ENCODE data around the gene USP3.
A peak's percentile ranks its signal among the peaks of the same experiment; 100 is the strongest.

Gene USP3

GRCh38 chr15:63490345-63491034, 13.9 kb upstream of the USP3 start:
- no peak for TF ChIP-seq CTCF (IDR thresholded peaks at IDR 0.05)
- Histone ChIP-seq H3K27ac (peak overlapping the region; percentile 99), H3K4me3 (ENCODE audit: low read depth in 1 of 2, low read length in 1 of 2) (peak overlapping the region; percentile 80 to 93)

GRCh38 chr15:63491116-63491827, 13.1 kb upstream of the USP3 start:
- TF ChIP-seq CTCF (IDR thresholded peaks at IDR 0.05) = no peak
- H3K9me3 ChIP-seq = no peaks in the 10 kb centered on the region
- peak overlapping the region; percentile 99 for H3K27ac ChIP-seq
- peak overlapping the region; percentile 80 to 93 for H3K4me3 ChIP-seq (ENCODE audit: low read depth in 1 of 2, low read length in 1 of 2)
- H3K27me3 ChIP-seq = no peaks in the 10 kb centered on the region
- peaks cover 13% of the 10 kb centered on the region for H3K36me3 ChIP-seq
- peaks cover 95 to 100% of the 10 kb centered on the region in 2 experiments for H3K4me1 ChIP-seq (ENCODE audit: control insufficient read depth in 1 of 2, insufficient read depth in 1 of 2, low read depth in 1 of 2, low read length in 1 of 2)

More at GRCh38 chr15:63490345-63491034, 13.9 kb upstream of the USP3 start:
- peaks cover 13% of the 10 kb centered on the region for H3K36me3 ChIP-seq
- H3K27me3 ChIP-seq = no peaks in the 10 kb centered on the region
- peaks cover 97 to 100% of the 10 kb centered on the region in 2 experiments for H3K4me1 ChIP-seq (ENCODE audit: control insufficient read depth in 1 of 2, insufficient read depth in 1 of 2, low read depth in 1 of 2, low read length in 1 of 2)
- H3K9me3 ChIP-seq = no peaks in the 10 kb centered on the region

GRCh38 chr15:63491979-63492378, 12.4 kb upstream of the USP3 start:
- Histone ChIP-seq H3K4me3 (ENCODE audit: low read depth in 1 of 2, low read length in 1 of 2) (peak overlapping the region; percentile 80 to 93), H3K9me3 (no peaks in the 10 kb centered on the region), H3K36me3 (peaks cover 13% of the 10 kb centered on the region), H3K27ac (peak overlapping the region; percentile 99), H3K27me3 (no peaks in the 10 kb centered on the region), H3K4me1 (ENCODE audit: control insufficient read depth in 1 of 2, insufficient read depth in 1 of 2, low read depth in 1 of 2, low read length in 1 of 2) (peaks cover 88 to 100% of the 10 kb centered on the region in 2 experiments)
- TF ChIP-seq CTCF (IDR thresholded peaks at IDR 0.05) = no peak

GRCh38 chr15:63492541-63493077, 11.8 kb upstream of the USP3 start:
- peaks cover 81 to 100% of the 10 kb centered on the region in 2 experiments for H3K4me1 ChIP-seq (ENCODE audit: control insufficient read depth in 1 of 2, insufficient read depth in 1 of 2, low read depth in 1 of 2, low read length in 1 of 2)
- TF ChIP-seq CTCF (IDR thresholded peaks at IDR 0.05) = no peak
- H3K27ac ChIP-seq = peak overlapping the region; percentile 99
- peaks cover 13% of the 10 kb centered on the region for H3K36me3 ChIP-seq
- H3K4me3 ChIP-seq (ENCODE audit: low read depth in 1 of 2, low read length in 1 of 2) = peak overlapping the region; percentile 80 to 93
- H3K27me3 ChIP-seq = no peaks in the 10 kb centered on the region
- H3K9me3 ChIP-seq = no peaks in the 10 kb centered on the region

- Histone ChIP-seq H3K27me3 (no peaks in the 10 kb centered on the region), H3K4me3 (ENCODE audit: low read depth in 1 of 2, low read length in 1 of 2) (peak overlapping the region; percentile 80 to 93), H3K4me1 (ENCODE audit: control insufficient read depth in 1 of 2, insufficient read depth in 1 of 2, low read depth in 1 of 2, low read length in 1 of 2) (peaks cover 79 to 100% of the 10 kb centered on the region in 2 experiments), H3K36me3 (peaks cover 13% of the 10 kb centered on the region), H3K9me3 (no peaks in the 10 kb centered on the region), H3K27ac (peak overlapping the region; percentile 99)
- TF ChIP-seq CTCF (IDR thresholded peaks at IDR 0.05) = no peak
Observed at GRCh38 chr15:63493436-63493835, 11.0 kb upstream of the USP3 start.
